Stimulated activated CD4-positive, alpha-beta T cell treated with anti-CD3 and anti-CD28 coated beads, Interleukin-12 subunit alpha, Interleukin-12 subunit beta, amount 100 ng/mL, for 48 hours (primary cell): ENCODE measurements around the gene CHEK2.
"Not testable (repeated sequence)": the region's sequence is repeated elsewhere in the genome, so short reads cannot be mapped to it uniquely, and the experiment has no call there.

Source experiments
- DNase-seq, 3 donors: peaks; one replicate each; pipeline ENCODE4 v3.0.0-alpha.2; 2020; ENCODE audit warnings: low read depth in 2 of 3, low spot score in 1 of 3

CHEK2 gene

GRCh38 chr22:28693041-28693760 lies 48.4 kb downstream of the CHEK2 start:
- DNase-seq, result not testable (repeated sequence)

DNA sequence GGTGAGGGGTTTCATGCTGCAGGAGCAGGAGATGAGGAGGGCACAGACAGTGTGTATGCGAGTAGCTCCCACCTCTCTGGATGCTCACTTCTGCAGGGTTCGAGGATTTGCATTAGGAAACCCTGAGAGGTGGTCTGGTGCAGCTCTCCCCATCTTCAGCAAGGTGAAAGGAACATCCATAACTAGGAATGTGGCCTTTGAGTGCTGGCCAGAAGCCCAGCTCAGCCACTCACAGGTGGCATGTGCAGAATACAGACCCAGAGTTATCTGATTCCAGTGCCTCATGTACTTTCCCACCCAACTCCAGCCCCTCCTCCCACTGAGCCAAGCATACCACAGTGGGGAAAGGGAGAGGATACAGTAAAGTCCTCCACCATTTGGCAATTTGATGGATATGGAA lies 51.8 kb downstream of the CHEK2 start:
- not testable (repeated sequence) for DNase-seq

DNA sequence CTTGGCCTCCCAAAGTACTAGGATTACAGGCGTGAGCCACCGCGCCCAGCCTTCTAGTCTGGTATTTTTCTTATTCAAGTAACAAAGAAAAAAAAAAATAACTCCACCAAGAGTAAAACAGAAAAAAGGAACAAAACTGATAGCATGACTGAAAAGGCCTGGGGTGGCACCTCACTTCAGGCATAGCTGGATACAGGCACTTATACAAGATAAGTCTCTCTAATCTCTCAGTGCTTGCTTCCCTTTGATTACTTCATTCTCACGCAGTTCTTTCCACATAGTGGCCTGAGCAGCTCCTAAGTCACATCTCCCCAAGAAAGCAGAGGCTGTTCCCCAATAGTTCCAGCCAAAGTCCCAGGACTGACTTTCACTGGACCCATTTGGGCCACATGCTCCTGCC lies 58.7 kb downstream of the CHEK2 start:
- DNase-seq, result not testable (repeated sequence)

DNA sequence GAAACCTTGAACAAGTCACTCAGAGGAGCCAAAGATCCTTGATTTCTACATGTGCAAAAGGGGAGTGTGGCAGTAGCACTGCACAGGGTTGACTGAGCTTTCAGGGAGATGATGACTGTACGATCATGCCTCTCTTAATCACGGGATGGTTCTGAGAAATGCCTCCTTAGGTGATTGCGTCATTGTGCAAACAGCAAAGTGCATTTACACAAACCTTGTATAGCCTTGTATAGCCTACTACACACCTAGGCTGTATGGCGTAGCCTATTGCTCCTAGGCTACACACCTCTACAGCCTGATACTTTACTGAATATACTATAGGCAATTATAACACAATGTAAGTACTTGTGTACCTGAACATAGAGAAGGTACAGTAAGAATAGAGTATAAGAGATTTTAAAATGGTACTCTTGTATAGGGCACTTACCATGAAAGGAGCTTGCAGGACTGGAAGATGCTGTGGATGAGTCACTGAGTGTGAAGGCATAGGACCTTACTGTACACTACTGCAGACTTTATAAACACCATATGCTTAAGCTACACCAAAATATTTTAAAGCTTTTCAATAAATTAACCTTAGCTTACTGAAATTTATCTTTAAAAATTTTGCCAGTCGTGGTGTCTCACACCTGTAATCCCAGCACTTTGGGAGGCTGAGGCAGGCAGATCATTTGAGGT lies 60.7 kb downstream of the CHEK2 start:
- DNase-seq, result not testable (repeated sequence)

GRCh38 chr22:28679611-28680287 lies 61.9 kb downstream of the CHEK2 start, which contains the start of gene TTC28:
Gene TTC28, minus strand, starts transcription at chr22:28679840. Its CDS starts 117 bp downstream, at chr22:28679723.
- not testable (repeated sequence) for DNase-seq

- not testable (repeated sequence) for DNase-seq
These were observed 62.6 kb downstream of the CHEK2 start for GRCh38 chr22:28678778-28679610.

DNA sequence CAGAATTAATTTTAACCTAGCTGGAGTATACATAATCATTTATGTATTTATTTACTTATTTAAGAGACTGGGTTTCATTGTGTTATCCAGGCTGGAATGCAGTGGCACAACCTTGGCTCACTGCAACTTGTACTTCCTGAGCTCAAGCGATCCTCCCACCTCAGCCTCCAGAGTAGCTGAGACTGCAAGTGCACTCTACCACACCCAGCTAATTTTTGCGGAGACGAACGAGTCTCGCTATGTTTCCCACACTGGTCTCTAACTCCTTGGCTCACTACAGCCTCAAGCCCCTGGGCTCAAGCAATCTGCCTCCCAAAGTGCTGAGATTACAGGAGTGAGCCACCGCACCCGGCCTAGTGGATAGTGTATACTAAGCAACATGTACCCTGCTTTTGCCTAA lies 63.5 kb downstream of the CHEK2 start:
- not testable (repeated sequence) for DNase-seq

DNA sequence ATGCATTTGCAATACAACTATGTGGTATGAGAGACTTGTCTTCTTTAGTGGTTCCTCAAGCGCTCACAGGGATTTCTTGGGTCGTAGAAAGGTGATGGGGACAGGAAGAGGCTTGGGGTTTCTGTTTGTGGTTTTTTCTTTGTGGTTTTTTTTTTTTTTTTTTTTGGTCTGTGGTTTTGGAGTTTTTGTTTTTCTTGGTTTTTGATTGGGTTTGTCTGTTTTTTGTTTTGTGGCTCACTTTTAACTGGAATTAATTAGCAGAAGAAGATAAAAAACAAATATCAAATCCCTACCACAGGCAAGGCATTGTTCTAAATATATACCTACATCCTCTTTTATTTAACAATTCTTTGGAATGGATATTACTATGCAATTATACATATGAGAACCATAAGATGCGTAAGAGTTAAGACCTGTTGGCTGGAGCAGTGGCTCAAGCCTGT lies 67.5 kb downstream of the CHEK2 start:
- DNase-seq, result no peak

- no peak for DNase-seq
These were observed 70.9 kb downstream of the CHEK2 start for GRCh38 chr22:28670756-28671155.

DNA sequence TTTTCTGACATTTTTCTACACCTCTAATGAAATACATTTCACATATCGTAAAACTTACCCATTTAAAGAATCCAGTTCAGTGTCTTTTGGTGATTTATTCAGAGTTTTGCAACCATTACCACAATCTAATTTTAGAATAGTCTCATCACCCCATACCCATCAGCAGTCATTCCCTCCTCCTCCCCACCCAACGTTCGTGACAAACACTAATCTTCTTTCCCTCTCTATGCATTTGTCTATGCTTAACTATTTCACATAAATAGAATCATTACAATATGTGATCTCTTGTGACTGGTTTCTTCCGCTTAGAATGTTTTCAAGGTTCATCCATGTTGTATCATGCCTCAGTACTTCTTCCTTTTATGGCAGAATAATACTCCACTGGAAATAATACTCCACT lies 71.5 kb downstream of the CHEK2 start:
- DNase-seq, result no peak

DNA sequence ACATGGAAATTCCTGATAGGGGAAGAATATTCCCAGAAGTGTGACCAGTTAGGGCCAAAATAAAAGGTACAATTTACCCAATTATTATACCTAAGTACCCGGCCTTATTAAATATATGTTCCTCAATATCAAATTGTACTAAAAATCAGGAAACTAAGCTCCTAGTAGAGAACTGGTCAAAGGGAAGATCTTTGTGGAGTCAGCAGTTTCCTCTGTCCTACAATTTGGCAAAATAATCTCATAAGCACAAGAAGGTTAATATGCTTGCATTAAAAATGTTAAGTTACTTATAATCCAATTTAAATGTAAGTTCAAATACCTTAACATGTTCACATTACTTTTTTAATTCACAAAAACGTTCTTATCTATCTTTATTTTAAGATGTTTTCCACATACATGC lies 72.2 kb downstream of the CHEK2 start:
- no peak for DNase-seq

DNA sequence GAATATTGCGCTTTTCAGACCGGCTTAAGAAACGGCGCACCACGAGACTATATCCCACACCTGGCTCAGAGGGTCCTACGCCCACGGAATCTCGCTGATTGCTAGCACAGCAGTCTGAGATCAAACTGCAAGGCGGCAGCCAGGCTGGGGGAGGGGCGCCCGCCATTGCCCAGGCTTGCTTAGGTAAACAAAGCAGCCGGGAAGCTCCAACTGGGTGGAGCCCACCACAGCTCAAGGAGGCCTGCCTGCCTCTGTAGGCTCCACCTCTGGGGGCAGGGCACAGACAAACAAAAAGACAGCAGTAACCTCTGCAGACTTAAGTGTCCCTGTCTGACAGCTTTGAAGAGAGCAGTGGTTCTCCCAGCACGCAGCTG lies 78.1 kb downstream of the CHEK2 start:
- DNase-seq, result not testable (repeated sequence)

DNA sequence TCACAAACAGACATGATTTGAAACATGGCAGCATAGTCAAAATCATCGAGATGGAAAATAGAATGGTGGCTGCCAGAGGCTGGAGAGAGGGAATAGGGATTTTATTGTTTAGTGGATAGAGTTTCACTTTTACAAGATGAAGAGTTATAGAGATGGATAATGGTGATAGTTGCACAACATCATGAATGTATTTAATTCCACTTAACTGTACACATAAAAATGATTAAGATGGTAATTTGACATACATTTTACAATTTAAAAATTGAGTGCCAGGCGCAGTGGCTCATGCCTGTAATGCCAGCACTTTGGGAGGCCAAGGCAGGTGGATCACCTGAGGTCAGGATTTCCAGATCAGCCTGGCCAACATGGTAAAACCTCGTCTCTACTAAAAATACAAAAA lies 83.2 kb downstream of the CHEK2 start:
- no peak for DNase-seq

- no peak for DNase-seq
These were observed 85.4 kb downstream of the CHEK2 start for GRCh38 chr22:28656181-28656580.

GRCh38 chr22:28650463-28650862 lies 91.2 kb downstream of the CHEK2 start:
- DNase-seq, result no peak

GRCh38 chr22:28648792-28649191 lies 92.8 kb downstream of the CHEK2 start:
- DNase-seq, result no peak

DNA sequence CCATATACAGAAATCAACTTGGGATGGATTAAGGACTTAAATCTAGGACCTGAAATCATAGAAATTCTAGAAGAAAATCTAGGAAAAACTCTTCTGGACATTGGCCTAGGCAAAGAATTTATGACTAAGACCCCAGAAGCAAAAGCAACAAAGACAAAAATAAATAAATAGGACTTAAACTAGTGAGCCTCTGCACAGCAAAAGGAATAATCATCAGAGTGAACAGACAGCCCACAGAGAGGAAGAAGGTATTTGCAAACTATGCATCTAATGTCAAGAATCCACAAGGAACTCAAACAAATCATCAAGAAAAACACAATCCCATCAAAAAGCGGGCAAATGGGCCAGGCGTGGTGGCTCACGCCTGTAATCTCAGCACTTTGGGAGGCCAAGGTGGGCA lies 94.4 kb downstream of the CHEK2 start:
- no peak for DNase-seq

- no peak for DNase-seq
These were observed 102.3 kb downstream of the CHEK2 start for GRCh38 chr22:28639321-28639720.
